ENCODE data around the gene IQGAP1.

IQGAP1 gene

DNA sequence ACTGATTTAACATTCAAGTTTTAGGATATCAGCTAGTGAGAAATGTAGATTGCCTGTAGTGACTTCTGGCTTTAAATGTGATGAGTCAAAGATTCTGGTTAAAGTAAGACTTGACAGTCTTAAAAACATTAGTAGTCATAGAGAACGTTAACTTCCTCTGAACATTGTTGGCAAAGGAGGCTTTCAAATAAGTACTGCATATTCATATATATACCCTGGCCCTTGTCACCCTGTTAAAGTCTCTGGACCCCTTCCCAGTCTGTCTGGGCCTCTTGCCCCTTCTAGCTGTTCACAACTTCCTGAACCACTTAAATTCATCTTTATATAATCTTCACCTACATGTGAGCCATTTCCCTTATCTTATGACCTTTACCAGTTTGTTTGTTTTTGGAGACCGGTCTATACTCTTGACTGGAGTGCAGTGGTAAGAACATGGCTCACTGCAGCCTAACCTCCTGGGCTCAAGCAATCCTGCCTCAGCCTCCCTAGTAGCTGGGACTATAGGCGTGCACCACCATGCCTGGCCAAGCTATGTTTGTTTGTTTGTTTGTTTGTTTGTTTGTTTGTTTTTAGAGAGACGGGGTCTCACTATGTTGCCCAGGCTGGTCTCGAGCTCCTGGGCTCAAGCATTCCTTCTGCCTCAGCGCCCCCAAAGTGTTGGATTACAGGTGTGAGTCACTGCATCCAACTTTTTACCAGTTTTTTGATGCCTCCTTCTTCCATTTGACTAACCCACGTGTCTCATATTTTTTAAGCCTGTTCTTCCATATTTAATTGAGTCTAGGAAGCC lies 77.3 kb downstream of the IQGAP1 start:
- DNase-seq (ENCODE audit: low read depth), result peak; percentile 79

DNA sequence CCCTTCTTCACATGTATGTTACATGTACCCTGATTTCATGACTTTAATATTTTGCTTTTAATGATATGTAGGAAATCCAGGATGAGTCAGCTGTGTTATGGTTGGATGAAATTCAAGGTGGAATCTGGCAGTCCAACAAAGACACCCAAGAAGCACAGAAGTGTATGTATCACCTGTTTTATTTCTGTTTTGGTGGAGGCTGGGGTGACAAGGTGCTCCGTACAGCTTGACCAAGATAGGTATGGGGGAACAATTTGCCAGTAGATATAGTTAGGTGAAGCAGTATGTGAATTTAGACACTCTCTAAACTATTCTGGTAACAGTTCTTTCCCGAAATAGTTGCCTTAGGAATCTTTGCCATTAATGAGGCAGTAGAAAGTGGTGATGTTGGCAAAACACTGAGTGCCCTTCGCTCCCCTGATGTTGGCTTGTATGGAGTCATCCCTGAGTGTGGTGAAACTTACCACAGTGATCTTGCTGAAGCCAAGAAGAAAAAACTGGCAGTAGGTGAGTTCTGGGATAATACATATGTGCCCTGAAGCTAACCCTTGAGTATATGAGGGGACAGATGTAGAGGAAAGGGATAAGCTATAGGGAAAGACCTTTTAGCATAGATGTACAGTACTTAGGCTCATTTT lies 78.0 kb downstream of the IQGAP1 start:
- TF ChIP-seq, protein P1, sequence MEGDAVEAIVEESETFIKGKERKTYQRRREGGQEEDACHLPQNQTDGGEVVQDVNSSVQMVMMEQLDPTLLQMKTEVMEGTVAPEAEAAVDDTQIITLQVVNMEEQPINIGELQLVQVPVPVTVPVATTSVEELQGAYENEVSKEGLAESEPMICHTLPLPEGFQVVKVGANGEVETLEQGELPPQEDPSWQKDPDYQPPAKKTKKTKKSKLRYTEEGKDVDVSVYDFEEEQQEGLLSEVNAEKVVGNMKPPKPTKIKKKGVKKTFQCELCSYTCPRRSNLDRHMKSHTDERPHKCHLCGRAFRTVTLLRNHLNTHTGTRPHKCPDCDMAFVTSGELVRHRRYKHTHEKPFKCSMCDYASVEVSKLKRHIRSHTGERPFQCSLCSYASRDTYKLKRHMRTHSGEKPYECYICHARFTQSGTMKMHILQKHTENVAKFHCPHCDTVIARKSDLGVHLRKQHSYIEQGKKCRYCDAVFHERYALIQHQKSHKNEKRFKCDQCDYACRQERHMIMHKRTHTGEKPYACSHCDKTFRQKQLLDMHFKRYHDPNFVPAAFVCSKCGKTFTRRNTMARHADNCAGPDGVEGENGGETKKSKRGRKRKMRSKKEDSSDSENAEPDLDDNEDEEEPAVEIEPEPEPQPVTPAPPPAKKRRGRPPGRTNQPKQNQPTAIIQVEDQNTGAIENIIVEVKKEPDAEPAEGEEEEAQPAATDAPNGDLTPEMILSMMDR (IDR thresholded peaks at IDR 0.05; ENCODE audit: low read length, missing control alignments), result no peak
- peak; percentile 46 for DNase-seq (ENCODE audit: low read depth)

More for the DNA sequence above, 77.3 kb downstream of the IQGAP1 start:
- no peak overlapping the region for H3K4me3 ChIP-seq (replicated peaks; ENCODE audit: low read depth, low read length)
- TF ChIP-seq, protein P1 (IDR thresholded peaks at IDR 0.05; ENCODE audit: low read length, missing control alignments), result no peak

DNA sequence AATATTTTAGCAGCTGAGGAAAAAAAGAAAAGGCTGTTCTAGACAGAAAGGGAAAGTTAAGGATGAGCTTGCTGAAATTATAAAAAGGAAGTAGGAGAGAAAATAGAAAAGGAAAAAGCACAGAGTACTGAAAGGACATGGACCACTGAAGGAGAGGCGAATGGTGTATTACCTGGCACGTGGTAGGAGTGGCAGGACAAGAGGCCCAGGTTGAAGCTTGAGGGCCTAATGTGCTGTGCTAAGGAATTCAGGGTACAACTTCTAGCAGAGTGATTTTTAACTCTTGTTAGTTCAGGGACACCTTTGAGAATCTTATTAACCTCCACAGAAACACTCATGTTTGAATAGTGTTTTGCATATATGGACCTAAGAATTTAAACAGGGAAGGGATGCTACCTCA lies 81.7 kb downstream of the IQGAP1 start:
- no peak overlapping the region for H3K4me3 ChIP-seq (replicated peaks; ENCODE audit: low read depth, low read length)
- TF ChIP-seq, protein P1 (IDR thresholded peaks at IDR 0.05; ENCODE audit: low read length, missing control alignments), result no peak
- no peak for DNase-seq (ENCODE audit: low read depth)

More for the DNA sequence above, 78.0 kb downstream of the IQGAP1 start:
- H3K4me3 ChIP-seq (replicated peaks; ENCODE audit: low read depth, low read length), result no peak overlapping the region

DNA sequence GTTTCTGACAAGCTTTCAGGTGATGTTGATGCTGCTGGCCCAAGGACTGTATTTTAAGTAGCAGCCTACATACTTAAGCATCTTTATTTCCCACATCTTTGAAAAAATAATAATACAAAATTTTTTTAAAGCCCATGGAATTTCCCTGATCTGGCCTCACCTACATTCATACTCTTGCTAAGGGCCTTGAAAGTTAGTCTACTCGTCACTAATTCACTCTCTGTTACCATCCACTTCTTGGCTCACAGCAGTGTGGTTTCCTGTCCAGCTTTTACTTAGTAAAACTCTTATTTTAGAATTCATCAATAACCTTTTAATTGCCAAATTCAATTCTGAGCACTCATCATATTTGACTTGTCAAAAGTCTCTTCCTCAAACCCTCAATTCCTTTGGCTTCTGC lies 82.4 kb downstream of the IQGAP1 start:
- H3K4me3 ChIP-seq (replicated peaks; ENCODE audit: low read depth, low read length), result no peak overlapping the region
- no peak for DNase-seq (ENCODE audit: low read depth)
- TF ChIP-seq, protein P1 (IDR thresholded peaks at IDR 0.05; ENCODE audit: low read length, missing control alignments), result no peak

DNA sequence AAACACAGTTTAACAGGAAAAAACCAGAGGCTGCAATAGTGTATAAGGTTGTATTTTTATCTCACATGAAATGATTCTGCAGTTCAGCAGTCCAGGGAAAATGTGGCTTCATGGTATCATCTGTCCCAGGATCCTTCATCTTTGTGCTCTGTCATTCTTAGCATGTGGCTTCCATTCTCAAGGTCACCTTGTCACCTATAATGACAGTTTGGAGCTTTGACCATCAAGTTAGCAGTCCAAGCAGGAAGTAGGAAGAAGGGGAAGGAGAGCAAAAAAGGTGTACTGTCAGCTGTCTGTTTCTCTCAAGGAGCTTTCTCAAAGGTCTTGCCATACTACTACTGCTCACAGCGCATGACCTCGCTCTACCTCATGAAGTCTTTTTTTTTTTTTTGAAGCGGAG lies 83.1 kb downstream of the IQGAP1 start:
- H3K4me3 ChIP-seq (replicated peaks; ENCODE audit: low read depth, low read length), result no peak overlapping the region
- TF ChIP-seq, protein P1 (IDR thresholded peaks at IDR 0.05; ENCODE audit: low read length, missing control alignments), result no peak
- DNase-seq (ENCODE audit: low read depth), result no peak

DNA sequence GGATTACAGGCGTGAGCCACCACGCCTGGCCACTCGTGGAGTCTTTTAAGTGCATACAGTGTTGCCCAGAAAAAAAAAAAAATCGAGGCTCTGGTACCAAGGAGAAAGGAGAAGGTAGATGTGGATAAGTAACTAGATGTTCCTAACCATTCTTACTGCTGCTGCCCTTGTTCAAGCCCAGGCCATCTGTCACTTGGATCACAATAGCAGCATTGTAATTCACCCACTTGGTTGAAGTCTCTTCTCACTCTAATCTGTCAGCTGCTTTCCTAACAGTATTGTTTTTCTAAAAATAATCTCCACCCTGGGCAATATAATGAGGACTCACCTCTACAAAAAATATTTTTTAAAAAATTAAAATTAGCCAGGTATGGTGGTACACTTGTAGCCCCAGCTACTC lies 83.7 kb downstream of the IQGAP1 start:
- no peak overlapping the region for H3K4me3 ChIP-seq (replicated peaks; ENCODE audit: low read depth, low read length)
- no peak for DNase-seq (ENCODE audit: low read depth)
- TF ChIP-seq, protein P1 (IDR thresholded peaks at IDR 0.05; ENCODE audit: low read length, missing control alignments), result no peak
